Superior temporal gyrus (tissue), 1 donor: Measurements from ENCODE around the gene AAMP.
A peak's percentile ranks its signal among the peaks of the same experiment; 100 is the strongest.

Experiments used
- DNase-seq: peaks from one replicate; pipeline ENCODE4 v3.0.0-alpha.2; 2016; ENCODE audit errors: extremely low spot score

The AAMP gene

GRCh38 chr2:218259099-218259961 is 10.6 kb downstream of the AAMP start:
- peak; percentile 20 for DNase-seq

- DNase-seq: no peak
Observed at GRCh38 chr2:218257390-218257981, 12.5 kb downstream of the AAMP start.

GRCh38 chr2:218256612-218257350 is 13.2 kb downstream of the AAMP start:
- DNase-seq: no peak

- DNase-seq: no peak
Observed at GRCh38 chr2:218255446-218255845, 14.5 kb downstream of the AAMP start.

- DNase-seq: no peak
Observed at GRCh38 chr2:218253232-218253625, 16.7 kb downstream of the AAMP start.

GRCh38 chr2:218252509-218253231 is 17.3 kb downstream of the AAMP start:
- no peak for DNase-seq

- DNase-seq: no peak
Observed at GRCh38 chr2:218249691-218250090, 20.2 kb downstream of the AAMP start.

- no peak for DNase-seq
Observed at GRCh38 chr2:218245214-218245613, 24.7 kb downstream of the AAMP start.

- no peak for DNase-seq
Observed at GRCh38 chr2:218244665-218245064, 25.3 kb downstream of the AAMP start.

GRCh38 chr2:218244204-218244603 is 25.7 kb downstream of the AAMP start:
- no peak for DNase-seq

GRCh38 chr2:218238887-218239286 is 31.1 kb downstream of the AAMP start:
- no peak for DNase-seq

GRCh38 chr2:218236829-218237228 is 33.1 kb downstream of the AAMP start:
- no peak for DNase-seq

- no peak for DNase-seq
Observed at GRCh38 chr2:218235017-218235416, 34.9 kb downstream of the AAMP start.

- no peak for DNase-seq
Observed at GRCh38 chr2:218234521-218234920, 35.4 kb downstream of the AAMP start.

- no peak for DNase-seq
Observed at GRCh38 chr2:218233543-218233942, 36.4 kb downstream of the AAMP start.

- DNase-seq: no peak
Observed at GRCh38 chr2:218230882-218231281, 39.1 kb downstream of the AAMP start.

GRCh38 chr2:218229851-218230250 is 40.1 kb downstream of the AAMP start:
- DNase-seq: no peak

- DNase-seq: no peak
Observed at GRCh38 chr2:218229239-218229638, 40.7 kb downstream of the AAMP start.

GRCh38 chr2:218228366-218229090 is 41.4 kb downstream of the AAMP start:
- DNase-seq: no peak

GRCh38 chr2:218226903-218227302 is 43.0 kb downstream of the AAMP start:
- no peak for DNase-seq

GRCh38 chr2:218224186-218224585 is 45.8 kb downstream of the AAMP start:
- no peak for DNase-seq
